Panc1 (cell line): Measurements from ENCODE around the gene STK35.

ENCODE experiments used
- CTCF ChIP-seq: fragments of 450-650 bp; IDR thresholded peaks from 2 replicates; pipeline ENCODE4 v1.5.1; 2017; ENCODE audit warnings: mild to moderate bottlenecking
- POLR2AphosphoS5 ChIP-seq: IDR thresholded peaks from 2 replicates; pipeline ENCODE4 v1.6.1; 2012; ENCODE audit warnings: mild to moderate bottlenecking, low read depth, low read length, moderate library complexity
- REST ChIP-seq, 2 experiments: IDR thresholded peaks; 2 replicates each; pipeline ENCODE4 v1.6.1; 2011 to 2012; ENCODE audit warnings: low read depth in 2 of 2, control low read depth in 1 of 2, low read length in 1 of 2, mild to moderate bottlenecking in 1 of 2, moderate library complexity in 1 of 2; ENCODE audit not compliant: insufficient read depth in 1 of 2

DNA sequence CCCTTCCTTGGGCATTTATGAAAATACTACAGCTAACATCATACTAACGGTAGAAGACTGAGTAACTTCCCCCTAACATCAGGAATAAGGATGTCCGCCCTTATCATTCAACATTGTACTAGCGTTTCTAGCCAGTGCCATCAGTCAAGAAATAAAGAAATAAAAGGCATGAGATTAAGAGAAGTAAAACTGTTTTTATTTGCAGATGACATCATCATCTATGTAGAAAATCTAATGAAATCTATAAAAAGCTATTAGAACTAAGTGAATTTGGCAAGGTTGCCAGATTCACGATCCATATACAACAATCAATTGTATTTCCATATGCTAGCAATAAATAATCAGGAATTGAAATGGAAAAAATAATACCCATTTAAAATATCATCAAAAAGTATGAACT, 54.6 kb downstream of the STK35 start:
- no peak for TF ChIP-seq REST (IDR thresholded peaks at IDR 0.05; ENCODE audit: insufficient read depth in 1 of 2, low read depth in 2 of 2, low read length in 1 of 2)
- no peak for TF ChIP-seq CTCF
- TF ChIP-seq POLR2AphosphoS5: no peak
